K562 (cell line): ENCODE results near the gene FAM149B1. TPM values are rescaled to one million over a fixed set of nuclear protein-coding genes. Genes with fewer than 3 reads are reported as not detected.

Source experiments
- BACH1 ChIP-seq: fragments of 200-800 bp; sonication (Bioruptor generic); IDR thresholded peaks from 2 replicates; pipeline ENCODE4 v1.6.1; 2016; ENCODE audit warnings: missing genetic modification characterization, missing compliant biosample characterization
- FOXJ2 ChIP-seq: fragments of 200-800 bp; sonication (Bioruptor generic); IDR thresholded peaks from 2 replicates; pipeline ENCODE4 v1.6.1; 2016; ENCODE audit warnings: missing genetic modification characterization, missing compliant biosample characterization
- HLTF ChIP-seq: fragments of 450-650 bp; IDR thresholded peaks from 2 replicates; pipeline ENCODE4 v1.6.1; 2016
- JUNB ChIP-seq: fragments of 450-650 bp; formaldehyde crosslinking; conservative IDR thresholded peaks from 2 replicates; pipeline ENCODE4 v1.4.0; 2020; ENCODE audit warnings: mild to moderate bottlenecking
- RBM34 ChIP-seq: fragments of 200-400 bp; formaldehyde crosslinking; IDR thresholded peaks from 2 replicates; pipeline ENCODE4 v1.6.1; 2018; ENCODE audit warnings: low read length, borderline replicate concordance; ENCODE audit not compliant: insufficient read depth
- SAP30 ChIP-seq: fragments of 200-600 bp; sonication (generic); IDR thresholded peaks from 2 replicates; pipeline ENCODE4 v1.6.1; 2012; ENCODE audit warnings: borderline replicate concordance, low read depth, mild to moderate bottlenecking, moderate library complexity, low read length, control low read depth, inconsistent platforms; ENCODE audit not compliant: insufficient read depth, poor library complexity, severe bottlenecking
- XRCC5 ChIP-seq: fragments of 200-400 bp; formaldehyde crosslinking; IDR thresholded peaks from 2 replicates; pipeline ENCODE4 v1.6.1; 2017; ENCODE audit warnings: low read depth, mild to moderate bottlenecking, low read length
- ZNF146 ChIP-seq: IDR thresholded peaks from one replicate; pipeline ENCODE4 v1.6.1; 2018; ENCODE audit warnings: missing compliant biosample characterization; ENCODE audit not compliant: unreplicated experiment
- polyA plus RNA-seq, 8 experiments: library from polyadenylated mRNA; depleted of rRNA in 4 of 8; stranded (reverse) in 5 of 8; unstranded in 3 of 8; fragments of >200 nt; fragmentation: Nextera tagmentation in 2 of 8; fragmentation: Illumina TruSeq in 1 of 8; extraction: Ambion mirVana in 2 of 8; extraction: Trizol in 1 of 8; gene quantifications; 2 replicates each; pipeline versions ENCODE4 v1.2.1 to v1.2.3, GENCODE V29; 2011 to 2014; ENCODE audit warnings: inconsistent platforms in 1 of 8, missing spikeins in 1 of 8
- total RNA-seq, 7 experiments: library from RNA; depleted of rRNA in 6 of 7; stranded (reverse); fragments of >200 nt in 6 of 7; fragmentation: Illumina TruSeq in 2 of 7; extraction: Trizol in 2 of 7; gene quantifications; 2 replicates each; pipeline versions ENCODE4 v1.2.1 to v1.2.3, GENCODE V29; 2011 to 2021; ENCODE audit warnings: low replicate concordance in 1 of 7
- TF ChIP-seq, protein P1 (sequence below): fragments of 200-600 bp; sonication (generic); IDR thresholded peaks from one replicate; pipeline ENCODE4 v1.6.1; 2012; ENCODE audit warnings: mild to moderate bottlenecking, low read depth, low read length, inconsistent platforms
- TF ChIP-seq, protein P2 (sequence below), 2 experiments: IDR thresholded peaks; 2 replicates each; pipeline ENCODE4 v1.6.1; 2011; ENCODE audit warnings: borderline replicate concordance in 1 of 2, control low read depth in 1 of 2, low read depth in 1 of 2, low read length in 1 of 2, mild to moderate bottlenecking in 1 of 2, mixed read lengths in 1 of 2, moderate library complexity in 1 of 2; ENCODE audit not compliant: insufficient read depth in 1 of 2, insufficient read length in 1 of 2, poor library complexity in 1 of 2, severe bottlenecking in 1 of 2; ENCODE audit errors: extremely low read depth in 1 of 2

The FAM149B1 gene
- total and polyA plus RNA-seq, 9 of the 15 experiments (the other 6 are each of a cell fraction or from before 2014, with no cell fraction given): 4.2 to 18.5 (median 9.3) TPM

DNA sequence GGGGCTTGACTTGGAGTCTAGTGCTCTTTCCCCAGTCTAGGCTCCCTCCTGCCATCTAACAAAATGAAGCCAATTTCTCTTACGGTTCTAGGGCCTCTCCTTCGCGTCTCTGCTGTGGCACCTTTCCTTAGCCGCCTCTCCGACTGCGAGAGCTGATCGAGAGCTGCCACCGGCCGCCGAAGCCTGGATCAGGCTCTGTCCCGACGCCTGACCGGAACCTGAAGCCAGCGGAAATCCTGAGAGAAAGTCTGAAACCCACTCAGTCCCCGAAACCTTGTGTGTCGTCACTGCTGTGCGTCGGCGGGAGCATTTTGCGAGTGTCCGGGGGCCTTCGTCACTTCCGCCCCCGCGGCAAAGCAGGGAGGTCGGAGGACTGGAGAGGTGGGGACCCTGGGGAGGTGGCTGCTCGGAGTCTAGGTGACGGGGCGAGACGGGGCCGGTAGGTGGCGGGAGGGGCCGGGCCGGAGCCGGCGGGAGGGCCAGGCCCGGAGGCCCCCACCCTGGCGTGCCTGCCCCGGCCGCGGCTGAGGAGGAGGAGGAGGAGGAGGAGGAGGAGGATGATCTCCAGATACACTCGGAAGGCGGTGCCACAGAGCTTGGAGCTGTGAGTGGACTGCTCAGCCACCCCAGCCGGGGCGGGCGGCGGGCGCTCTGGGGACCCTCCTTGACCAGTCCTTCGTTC, at the start of gene FAM149B1, which contains the start of gene ECD (continued):
- TF ChIP-seq, protein P1, sequence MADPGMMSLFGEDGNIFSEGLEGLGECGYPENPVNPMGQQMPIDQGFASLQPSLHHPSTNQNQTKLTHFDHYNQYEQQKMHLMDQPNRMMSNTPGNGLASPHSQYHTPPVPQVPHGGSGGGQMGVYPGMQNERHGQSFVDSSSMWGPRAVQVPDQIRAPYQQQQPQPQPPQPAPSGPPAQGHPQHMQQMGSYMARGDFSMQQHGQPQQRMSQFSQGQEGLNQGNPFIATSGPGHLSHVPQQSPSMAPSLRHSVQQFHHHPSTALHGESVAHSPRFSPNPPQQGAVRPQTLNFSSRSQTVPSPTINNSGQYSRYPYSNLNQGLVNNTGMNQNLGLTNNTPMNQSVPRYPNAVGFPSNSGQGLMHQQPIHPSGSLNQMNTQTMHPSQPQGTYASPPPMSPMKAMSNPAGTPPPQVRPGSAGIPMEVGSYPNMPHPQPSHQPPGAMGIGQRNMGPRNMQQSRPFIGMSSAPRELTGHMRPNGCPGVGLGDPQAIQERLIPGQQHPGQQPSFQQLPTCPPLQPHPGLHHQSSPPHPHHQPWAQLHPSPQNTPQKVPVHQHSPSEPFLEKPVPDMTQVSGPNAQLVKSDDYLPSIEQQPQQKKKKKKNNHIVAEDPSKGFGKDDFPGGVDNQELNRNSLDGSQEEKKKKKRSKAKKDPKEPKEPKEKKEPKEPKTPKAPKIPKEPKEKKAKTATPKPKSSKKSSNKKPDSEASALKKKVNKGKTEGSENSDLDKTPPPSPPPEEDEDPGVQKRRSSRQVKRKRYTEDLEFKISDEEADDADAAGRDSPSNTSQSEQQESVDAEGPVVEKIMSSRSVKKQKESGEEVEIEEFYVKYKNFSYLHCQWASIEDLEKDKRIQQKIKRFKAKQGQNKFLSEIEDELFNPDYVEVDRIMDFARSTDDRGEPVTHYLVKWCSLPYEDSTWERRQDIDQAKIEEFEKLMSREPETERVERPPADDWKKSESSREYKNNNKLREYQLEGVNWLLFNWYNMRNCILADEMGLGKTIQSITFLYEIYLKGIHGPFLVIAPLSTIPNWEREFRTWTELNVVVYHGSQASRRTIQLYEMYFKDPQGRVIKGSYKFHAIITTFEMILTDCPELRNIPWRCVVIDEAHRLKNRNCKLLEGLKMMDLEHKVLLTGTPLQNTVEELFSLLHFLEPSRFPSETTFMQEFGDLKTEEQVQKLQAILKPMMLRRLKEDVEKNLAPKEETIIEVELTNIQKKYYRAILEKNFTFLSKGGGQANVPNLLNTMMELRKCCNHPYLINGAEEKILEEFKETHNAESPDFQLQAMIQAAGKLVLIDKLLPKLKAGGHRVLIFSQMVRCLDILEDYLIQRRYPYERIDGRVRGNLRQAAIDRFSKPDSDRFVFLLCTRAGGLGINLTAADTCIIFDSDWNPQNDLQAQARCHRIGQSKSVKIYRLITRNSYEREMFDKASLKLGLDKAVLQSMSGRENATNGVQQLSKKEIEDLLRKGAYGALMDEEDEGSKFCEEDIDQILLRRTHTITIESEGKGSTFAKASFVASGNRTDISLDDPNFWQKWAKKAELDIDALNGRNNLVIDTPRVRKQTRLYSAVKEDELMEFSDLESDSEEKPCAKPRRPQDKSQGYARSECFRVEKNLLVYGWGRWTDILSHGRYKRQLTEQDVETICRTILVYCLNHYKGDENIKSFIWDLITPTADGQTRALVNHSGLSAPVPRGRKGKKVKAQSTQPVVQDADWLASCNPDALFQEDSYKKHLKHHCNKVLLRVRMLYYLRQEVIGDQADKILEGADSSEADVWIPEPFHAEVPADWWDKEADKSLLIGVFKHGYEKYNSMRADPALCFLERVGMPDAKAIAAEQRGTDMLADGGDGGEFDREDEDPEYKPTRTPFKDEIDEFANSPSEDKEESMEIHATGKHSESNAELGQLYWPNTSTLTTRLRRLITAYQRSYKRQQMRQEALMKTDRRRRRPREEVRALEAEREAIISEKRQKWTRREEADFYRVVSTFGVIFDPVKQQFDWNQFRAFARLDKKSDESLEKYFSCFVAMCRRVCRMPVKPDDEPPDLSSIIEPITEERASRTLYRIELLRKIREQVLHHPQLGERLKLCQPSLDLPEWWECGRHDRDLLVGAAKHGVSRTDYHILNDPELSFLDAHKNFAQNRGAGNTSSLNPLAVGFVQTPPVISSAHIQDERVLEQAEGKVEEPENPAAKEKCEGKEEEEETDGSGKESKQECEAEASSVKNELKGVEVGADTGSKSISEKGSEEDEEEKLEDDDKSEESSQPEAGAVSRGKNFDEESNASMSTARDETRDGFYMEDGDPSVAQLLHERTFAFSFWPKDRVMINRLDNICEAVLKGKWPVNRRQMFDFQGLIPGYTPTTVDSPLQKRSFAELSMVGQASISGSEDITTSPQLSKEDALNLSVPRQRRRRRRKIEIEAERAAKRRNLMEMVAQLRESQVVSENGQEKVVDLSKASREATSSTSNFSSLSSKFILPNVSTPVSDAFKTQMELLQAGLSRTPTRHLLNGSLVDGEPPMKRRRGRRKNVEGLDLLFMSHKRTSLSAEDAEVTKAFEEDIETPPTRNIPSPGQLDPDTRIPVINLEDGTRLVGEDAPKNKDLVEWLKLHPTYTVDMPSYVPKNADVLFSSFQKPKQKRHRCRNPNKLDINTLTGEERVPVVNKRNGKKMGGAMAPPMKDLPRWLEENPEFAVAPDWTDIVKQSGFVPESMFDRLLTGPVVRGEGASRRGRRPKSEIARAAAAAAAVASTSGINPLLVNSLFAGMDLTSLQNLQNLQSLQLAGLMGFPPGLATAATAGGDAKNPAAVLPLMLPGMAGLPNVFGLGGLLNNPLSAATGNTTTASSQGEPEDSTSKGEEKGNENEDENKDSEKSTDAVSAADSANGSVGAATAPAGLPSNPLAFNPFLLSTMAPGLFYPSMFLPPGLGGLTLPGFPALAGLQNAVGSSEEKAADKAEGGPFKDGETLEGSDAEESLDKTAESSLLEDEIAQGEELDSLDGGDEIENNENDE: no peak
- TF ChIP-seq RBM34: no peak
- TF ChIP-seq BACH1: no peak; the same call in 1 of the 2 replicates
- no peak for TF ChIP-seq ZNF146
- TF ChIP-seq, protein P2, sequence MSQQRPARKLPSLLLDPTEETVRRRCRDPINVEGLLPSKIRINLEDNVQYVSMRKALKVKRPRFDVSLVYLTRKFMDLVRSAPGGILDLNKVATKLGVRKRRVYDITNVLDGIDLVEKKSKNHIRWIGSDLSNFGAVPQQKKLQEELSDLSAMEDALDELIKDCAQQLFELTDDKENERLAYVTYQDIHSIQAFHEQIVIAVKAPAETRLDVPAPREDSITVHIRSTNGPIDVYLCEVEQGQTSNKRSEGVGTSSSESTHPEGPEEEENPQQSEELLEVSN (IDR thresholded peaks at IDR 0.05; ENCODE audit: borderline replicate concordance in 1 of 2, extremely low read depth in 1 of 2, insufficient read depth in 1 of 2, insufficient read length in 1 of 2, low read depth in 1 of 2, low read length in 1 of 2, poor library complexity in 1 of 2, severe bottlenecking in 1 of 2): peak; percentile 31 to 44
- TF ChIP-seq JUNB (CRISPR knock-in tag): no peak
- peak; percentile 72 for TF ChIP-seq SAP30
- peak; percentile 32; the same call in 1 of the 2 replicates for TF ChIP-seq XRCC5
- no peak for TF ChIP-seq FOXJ2 (tag)
- no peak for TF ChIP-seq HLTF
